ENCODE measurements around the gene ZEB2. TPM values are rescaled to one million over a fixed set of nuclear protein-coding genes. Genes with fewer than 3 reads are reported as not detected.

ZEB2 gene
- polyA plus RNA-seq, 3 donors, result 112 to 133 (median 121) TPM

GRCh38 chr2:144358979-144359541, 160.9 kb downstream of the ZEB2 start:
- no peak for DNase-seq (ENCODE audit: extremely low read depth in 1 of 11, low read depth in 9 of 11, low spot score in 4 of 11)

DNA sequence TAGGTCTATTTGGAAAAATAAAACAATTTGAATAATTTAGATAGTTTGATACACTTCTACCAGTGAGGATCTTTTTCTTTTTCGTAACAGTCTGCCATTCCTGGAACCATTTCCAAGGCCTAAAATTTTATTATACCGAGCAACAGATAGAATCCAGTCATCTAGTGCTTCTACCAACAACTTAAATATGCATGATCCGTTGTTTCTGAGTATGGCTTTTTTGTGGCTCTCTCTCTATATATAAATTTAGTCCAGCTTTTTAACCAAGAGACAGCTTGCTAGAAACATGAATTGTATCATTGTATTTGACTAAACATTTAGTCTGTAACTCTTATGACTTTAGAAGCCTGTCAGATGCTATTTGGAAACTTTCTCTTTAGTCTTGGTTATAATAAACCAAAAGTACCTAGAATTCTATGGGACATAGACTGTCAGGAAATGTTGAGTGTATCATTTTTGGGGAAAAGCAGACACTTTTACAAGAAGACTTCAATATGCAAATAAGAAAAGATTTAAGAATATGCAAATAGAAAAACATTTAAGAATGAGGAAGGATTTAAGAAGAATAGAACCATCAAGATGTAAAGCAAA, 161.4 kb downstream of the ZEB2 start:
- DNase-seq (ENCODE audit: extremely low read depth in 1 of 11, low read depth in 9 of 11, low spot score in 4 of 11), result no peak

DNA sequence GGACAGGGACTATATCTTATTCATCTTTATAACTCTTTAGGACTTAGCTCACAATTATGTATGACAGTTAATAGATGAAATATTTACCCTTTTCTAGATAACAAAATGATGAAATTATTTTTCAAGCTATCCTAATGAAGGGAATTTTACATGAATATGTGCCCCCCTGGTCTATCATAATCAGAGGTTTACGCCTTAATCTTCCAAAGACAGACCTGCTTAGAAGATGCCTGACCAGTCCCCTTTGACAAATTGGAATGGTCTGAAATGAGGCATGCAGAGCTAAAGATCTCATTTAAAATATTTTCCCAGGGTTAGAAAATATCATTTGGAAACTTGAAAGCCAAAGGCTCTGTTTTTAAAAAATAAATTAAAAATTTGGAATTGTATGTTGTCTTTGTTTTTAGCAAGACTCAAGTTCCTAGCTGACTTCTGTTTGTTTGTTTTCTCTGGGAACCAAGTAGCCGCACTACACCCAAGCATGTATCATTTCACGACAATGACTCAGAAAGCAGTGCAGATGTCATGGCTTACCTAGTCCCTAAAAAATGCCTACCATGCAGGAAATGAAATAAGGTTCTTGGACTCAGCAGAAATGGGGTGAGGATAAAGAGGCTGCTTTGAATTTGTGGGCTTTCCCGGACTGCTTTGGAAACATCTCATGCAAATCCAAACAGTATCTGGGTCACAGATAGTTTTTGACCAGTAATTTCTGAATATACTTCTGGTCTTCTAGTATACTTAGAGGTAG, 162.1 kb downstream of the ZEB2 start:
- DNase-seq (ENCODE audit: extremely low read depth in 1 of 11, low read depth in 9 of 11, low spot score in 4 of 11), result no peak

- no peak for DNase-seq (ENCODE audit: extremely low read depth in 1 of 11, low read depth in 9 of 11, low spot score in 4 of 11)
These were observed 163.5 kb downstream of the ZEB2 start for GRCh38 chr2:144356402-144356801.

DNA sequence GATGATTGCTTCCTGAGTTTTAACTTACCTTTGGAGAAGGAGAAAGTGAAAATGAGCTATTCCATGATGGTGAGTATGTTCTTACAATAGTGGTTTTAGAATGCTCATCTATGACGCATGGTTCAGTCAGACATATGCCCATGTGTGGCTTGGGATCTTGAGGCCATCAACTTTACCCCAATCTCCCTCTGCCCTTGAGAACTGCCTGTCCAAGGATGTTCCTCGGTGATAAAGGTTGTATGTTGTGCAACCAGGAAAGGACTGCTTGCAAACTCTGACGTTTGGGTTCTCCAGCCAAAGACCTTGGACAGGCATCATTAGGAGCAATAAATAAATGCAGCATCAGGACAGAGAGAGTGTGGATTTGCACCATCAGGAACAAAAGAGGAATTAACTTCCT, 165.0 kb downstream of the ZEB2 start:
- DNase-seq (ENCODE audit: extremely low read depth in 1 of 11, low read depth in 9 of 11, low spot score in 4 of 11), result no peak

DNA sequence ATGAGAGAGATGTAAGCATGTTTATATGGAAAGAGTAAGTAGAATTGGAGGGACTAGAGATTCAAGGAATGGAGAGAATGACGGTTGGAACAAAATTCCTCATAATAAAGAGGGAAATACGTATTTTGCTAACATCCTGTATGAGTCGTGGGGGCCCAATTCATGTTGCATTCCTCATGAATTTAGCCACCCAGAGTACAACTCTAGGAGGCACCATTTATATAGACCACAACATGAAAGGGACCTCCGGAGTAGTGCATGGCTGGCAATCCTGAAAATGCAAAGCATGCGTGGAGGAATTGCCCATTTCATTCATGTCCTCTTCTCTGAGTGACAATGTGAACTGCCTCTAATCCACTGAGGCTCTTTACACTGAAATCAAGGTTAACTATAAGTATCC, 168.2 kb downstream of the ZEB2 start:
- DNase-seq (ENCODE audit: extremely low read depth in 1 of 11, low read depth in 9 of 11, low spot score in 4 of 11), result no peak

- DNase-seq (ENCODE audit: extremely low read depth in 1 of 11, low read depth in 9 of 11, low spot score in 4 of 11), result peak in 2 of 11 donors; percentile 16 to 25
These were observed 169.6 kb downstream of the ZEB2 start for GRCh38 chr2:144350151-144350802.

GRCh38 chr2:144349674-144350073, 170.2 kb downstream of the ZEB2 start:
- no peak for DNase-seq (ENCODE audit: extremely low read depth in 1 of 11, low read depth in 9 of 11, low spot score in 4 of 11)

DNA sequence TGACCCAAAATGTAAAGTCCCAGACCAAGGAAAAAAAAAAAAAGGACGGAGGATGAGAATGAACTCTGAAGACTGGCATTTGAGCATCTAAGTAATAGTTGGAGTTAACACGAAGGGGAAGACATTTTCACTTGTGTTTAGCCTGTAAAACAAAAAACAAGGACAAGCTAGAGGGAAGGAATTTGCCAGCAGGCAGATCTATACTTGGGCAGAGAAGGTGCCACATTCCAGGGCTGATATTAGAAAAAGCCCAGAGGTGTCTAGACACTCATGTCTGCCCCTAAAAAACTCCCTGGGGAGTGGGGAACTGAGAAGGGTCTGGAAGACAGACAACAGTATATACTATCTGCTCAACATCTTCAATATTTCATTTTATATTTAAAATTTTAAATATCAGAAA, 171.1 kb downstream of the ZEB2 start:
- no peak for DNase-seq (ENCODE audit: extremely low read depth in 1 of 11, low read depth in 9 of 11, low spot score in 4 of 11)

DNA sequence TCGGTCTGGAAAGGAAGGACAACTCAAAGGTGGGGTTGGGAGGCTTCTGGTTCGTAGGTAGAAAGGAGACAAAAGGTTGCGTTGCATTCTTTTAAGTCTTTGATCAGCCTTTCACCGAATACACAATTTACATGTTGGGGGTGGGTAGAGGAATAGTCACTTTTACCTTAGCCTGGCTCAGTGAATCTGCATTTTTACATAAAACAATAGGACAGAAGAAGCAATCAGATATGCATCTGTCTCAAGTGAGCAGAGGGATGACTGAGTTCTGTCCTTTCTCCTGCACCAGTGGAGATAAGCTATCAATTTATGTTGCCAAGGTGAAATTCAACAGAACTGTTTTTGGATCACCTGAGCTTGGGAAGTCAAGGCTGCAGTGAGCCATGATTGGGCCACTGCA, 173.7 kb downstream of the ZEB2 start:
- DNase-seq (ENCODE audit: extremely low read depth in 1 of 11, low read depth in 9 of 11, low spot score in 4 of 11), result no peak

GRCh38 chr2:144343145-144343544, 176.8 kb downstream of the ZEB2 start:
- no peak for DNase-seq (ENCODE audit: extremely low read depth in 1 of 11, low read depth in 9 of 11, low spot score in 4 of 11)

DNA sequence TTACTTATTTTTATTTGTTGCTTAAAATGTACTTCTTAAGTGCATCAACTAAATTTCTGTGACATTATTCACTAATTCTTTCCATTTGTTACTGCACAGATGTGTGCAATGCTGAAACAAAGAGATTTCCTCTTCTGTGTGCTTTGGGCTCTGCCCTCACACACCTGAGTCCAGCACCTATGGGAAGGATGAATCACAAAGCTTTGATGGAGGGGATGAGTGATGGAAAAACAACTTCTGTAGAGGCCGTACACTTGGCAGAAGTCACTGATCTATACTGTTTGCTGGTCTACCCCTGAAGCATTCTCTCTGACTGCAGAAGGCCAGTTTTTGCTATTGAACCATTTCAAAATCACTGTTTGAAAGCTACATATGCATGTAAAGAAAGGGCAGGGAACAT, 178.4 kb downstream of the ZEB2 start:
- DNase-seq (ENCODE audit: extremely low read depth in 1 of 11, low read depth in 9 of 11, low spot score in 4 of 11), result no peak

GRCh38 chr2:144339048-144339447, 180.9 kb downstream of the ZEB2 start:
- DNase-seq (ENCODE audit: extremely low read depth in 1 of 11, low read depth in 9 of 11, low spot score in 4 of 11), result no peak

GRCh38 chr2:144334551-144334950, 185.4 kb downstream of the ZEB2 start:
- no peak for DNase-seq (ENCODE audit: extremely low read depth in 1 of 11, low read depth in 9 of 11, low spot score in 4 of 11)
